Measurements from ENCODE around the gene POLK.
"Not testable (repeated sequence)": the region's sequence is repeated elsewhere in the genome, so short reads cannot be mapped to it uniquely, and the experiment has no call there.

The POLK gene

DNA sequence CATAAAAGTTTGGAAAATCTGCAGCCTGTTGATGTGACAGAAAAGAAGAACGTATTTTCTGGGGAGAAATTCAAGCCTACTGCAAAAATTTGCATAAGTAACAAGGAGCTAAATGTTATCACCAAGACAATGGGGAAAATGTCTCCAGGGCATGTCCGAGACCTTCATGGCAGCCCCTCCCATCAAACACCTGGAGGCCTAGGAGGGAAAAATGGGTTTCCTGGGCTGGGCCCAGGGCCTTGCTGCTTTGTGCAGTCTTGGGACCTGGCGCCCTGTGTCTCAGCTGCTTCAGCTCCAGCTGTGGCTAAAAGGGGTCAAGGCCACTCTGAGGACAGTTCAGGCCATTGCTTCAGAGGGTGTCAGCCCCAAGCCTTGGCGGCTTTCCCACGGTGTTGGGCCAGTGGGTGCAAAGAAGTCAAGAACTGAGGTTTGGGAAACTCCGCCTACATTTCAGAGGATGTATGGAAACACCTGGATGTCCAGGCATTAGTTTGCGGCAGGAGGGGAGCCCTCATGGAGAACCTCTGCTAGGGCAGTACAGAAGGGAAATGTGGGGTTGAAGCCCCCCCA, 13.4 kb upstream of the POLK start:
- Histone ChIP-seq H3K18ac (ENCODE audit: low read length) (no peak overlapping the region), H4K91ac (ENCODE audit: low read depth, low read length) (no peak overlapping the region), H3K4me2 (ENCODE audit: low read length) (no peak overlapping the region), H2BK5ac (ENCODE audit: low read depth, low read length, poor library complexity) (no peak overlapping the region), H2AFZ (ENCODE audit: insufficient read depth, low read length, poor library complexity) (no peak overlapping the region), H3K9me3 (ENCODE audit: insufficient read depth, low read depth, low read length) (no peaks in the 10 kb centered on the region), H3K14ac (ENCODE audit: low read length) (no peak overlapping the region), H3K4me1 (ENCODE audit: control insufficient read depth in 1 of 2, insufficient read depth in 2 of 2, low read length in 2 of 2) (peaks cover 0 to 7% of the 10 kb centered on the region in 2 experiments), H2BK12ac (ENCODE audit: low read length) (no peak overlapping the region), H3K4me3 (ENCODE audit: low read depth, low read length) (no peak overlapping the region), H3K23ac (ENCODE audit: low read length) (no peak overlapping the region), H3K79me2 (ENCODE audit: control insufficient read depth, insufficient read depth, low read length, poor library complexity) (no peaks in the 10 kb centered on the region), H4K12ac (ENCODE audit: low read depth, low read length) (no peak overlapping the region), H3K79me1 (ENCODE audit: low read length) (no peaks in the 10 kb centered on the region), H3K4ac (ENCODE audit: low read depth, low read length) (no peak overlapping the region), H2BK120ac (ENCODE audit: insufficient read depth, low read length, poor library complexity) (no peak overlapping the region), H3K36me3 (ENCODE audit: control insufficient read depth in 1 of 2, insufficient read depth in 2 of 2, low read length in 2 of 2) (peaks cover 3 to 5% of the 10 kb centered on the region in 2 experiments), H3K27ac (ENCODE audit: low read depth, low read length) (no peak overlapping the region), H3K27me3 (ENCODE audit: insufficient read depth, low read length) (no peaks in the 10 kb centered on the region), H4K8ac (ENCODE audit: low read depth, low read length) (no peak overlapping the region), H3K9ac (ENCODE audit: low read length) (no peak overlapping the region), H2AK5ac (ENCODE audit: low read length) (no peak overlapping the region)
- no peak for DNase-seq
- no CpG with 5 or more reads among the region's 7 CpGs for WGBS (ENCODE audit: extremely low coverage, insufficient coverage, insufficient read length)

DNA sequence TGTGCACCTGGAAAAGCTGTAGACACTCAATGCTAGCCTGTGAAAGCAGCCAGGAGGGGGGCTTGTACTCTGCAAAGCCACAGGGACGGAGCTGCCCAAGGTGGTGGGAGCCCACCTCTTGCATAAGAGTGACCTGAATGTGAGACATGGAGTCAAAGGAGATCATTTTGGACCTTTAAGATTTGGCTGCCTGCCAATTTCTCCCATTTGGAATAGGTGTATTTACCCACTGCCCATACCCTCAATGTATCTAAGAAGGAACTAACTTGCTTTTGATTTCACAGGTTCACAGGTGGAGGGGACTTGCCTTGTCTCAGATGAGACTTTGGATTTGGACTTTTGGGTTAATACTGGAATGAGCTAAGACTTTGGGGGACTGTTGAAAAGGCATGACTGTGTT, 12.8 kb upstream of the POLK start:
- not testable (repeated sequence) for DNase-seq; H2BK12ac ChIP-seq (ENCODE audit: low read length); H2BK120ac ChIP-seq (ENCODE audit: insufficient read depth, low read length, poor library complexity); H3K4me3 ChIP-seq (ENCODE audit: low read depth, low read length); H3K27ac ChIP-seq (ENCODE audit: low read depth, low read length); H3K23ac ChIP-seq (ENCODE audit: low read length); H3K36me3 ChIP-seq (ENCODE audit: control insufficient read depth in 1 of 2, insufficient read depth in 2 of 2, low read length in 2 of 2); H2AK5ac ChIP-seq (ENCODE audit: low read length); H3K4me1 ChIP-seq (ENCODE audit: control insufficient read depth in 1 of 2, insufficient read depth in 2 of 2, low read length in 2 of 2); H4K12ac ChIP-seq (ENCODE audit: low read depth, low read length); H3K9me3 ChIP-seq (ENCODE audit: insufficient read depth, low read depth, low read length); H3K14ac ChIP-seq (ENCODE audit: low read length); H3K4ac ChIP-seq (ENCODE audit: low read depth, low read length); H3K18ac ChIP-seq (ENCODE audit: low read length); H3K9ac ChIP-seq (ENCODE audit: low read length); H3K79me2 ChIP-seq (ENCODE audit: control insufficient read depth, insufficient read depth, low read length, poor library complexity); H2AFZ ChIP-seq (ENCODE audit: insufficient read depth, low read length, poor library complexity); H4K91ac ChIP-seq (ENCODE audit: low read depth, low read length); H4K8ac ChIP-seq (ENCODE audit: low read depth, low read length); H2BK5ac ChIP-seq (ENCODE audit: low read depth, low read length, poor library complexity); H3K27me3 ChIP-seq (ENCODE audit: insufficient read depth, low read length); H3K79me1 ChIP-seq (ENCODE audit: low read length); H3K4me2 ChIP-seq (ENCODE audit: low read length)
- no CpG with 5 or more reads among the region's 1 CpG for WGBS (ENCODE audit: extremely low coverage, insufficient coverage, insufficient read length)

DNA sequence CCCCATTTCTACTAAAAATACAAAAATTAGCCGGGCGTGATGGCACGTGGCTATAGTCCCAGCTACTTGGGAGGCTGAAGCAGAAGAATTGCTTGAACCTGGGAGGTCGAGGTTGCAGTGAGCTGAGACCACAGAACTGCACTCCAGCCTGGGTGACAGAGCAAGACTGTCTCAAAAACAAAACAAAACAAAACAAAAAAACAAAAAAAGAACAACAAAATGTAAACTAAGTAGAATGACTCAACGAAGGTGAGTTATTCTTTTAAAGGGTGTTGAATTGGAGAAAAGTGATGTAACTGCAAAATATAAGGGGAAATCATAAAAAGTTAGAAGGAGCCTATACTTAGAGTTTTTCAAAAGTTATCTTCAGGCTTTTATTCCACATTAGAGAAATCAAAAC, 6.6 kb upstream of the POLK start:
- H3K36me3 ChIP-seq (ENCODE audit: control insufficient read depth in 1 of 2, insufficient read depth in 2 of 2, low read length in 2 of 2); H2BK5ac ChIP-seq (ENCODE audit: low read depth, low read length, poor library complexity); H3K4me3 ChIP-seq (ENCODE audit: low read depth, low read length); H4K12ac ChIP-seq (ENCODE audit: low read depth, low read length); H3K4ac ChIP-seq (ENCODE audit: low read depth, low read length); H3K23ac ChIP-seq (ENCODE audit: low read length); H3K14ac ChIP-seq (ENCODE audit: low read length); H2AFZ ChIP-seq (ENCODE audit: insufficient read depth, low read length, poor library complexity); H3K9me3 ChIP-seq (ENCODE audit: insufficient read depth, low read depth, low read length); H2BK120ac ChIP-seq (ENCODE audit: insufficient read depth, low read length, poor library complexity); H3K4me1 ChIP-seq (ENCODE audit: control insufficient read depth in 1 of 2, insufficient read depth in 2 of 2, low read length in 2 of 2); H2BK12ac ChIP-seq (ENCODE audit: low read length); H3K18ac ChIP-seq (ENCODE audit: low read length); H2AK5ac ChIP-seq (ENCODE audit: low read length); H3K9ac ChIP-seq (ENCODE audit: low read length); H4K91ac ChIP-seq (ENCODE audit: low read depth, low read length); H3K79me2 ChIP-seq (ENCODE audit: control insufficient read depth, insufficient read depth, low read length, poor library complexity); DNase-seq; H4K8ac ChIP-seq (ENCODE audit: low read depth, low read length); H3K4me2 ChIP-seq (ENCODE audit: low read length); H3K27ac ChIP-seq (ENCODE audit: low read depth, low read length); H3K79me1 ChIP-seq (ENCODE audit: low read length); H3K27me3 ChIP-seq (ENCODE audit: insufficient read depth, low read length): not testable (repeated sequence)
- no CpG with 5 or more reads among the region's 5 CpGs for WGBS (ENCODE audit: extremely low coverage, insufficient coverage, insufficient read length)

DNA sequence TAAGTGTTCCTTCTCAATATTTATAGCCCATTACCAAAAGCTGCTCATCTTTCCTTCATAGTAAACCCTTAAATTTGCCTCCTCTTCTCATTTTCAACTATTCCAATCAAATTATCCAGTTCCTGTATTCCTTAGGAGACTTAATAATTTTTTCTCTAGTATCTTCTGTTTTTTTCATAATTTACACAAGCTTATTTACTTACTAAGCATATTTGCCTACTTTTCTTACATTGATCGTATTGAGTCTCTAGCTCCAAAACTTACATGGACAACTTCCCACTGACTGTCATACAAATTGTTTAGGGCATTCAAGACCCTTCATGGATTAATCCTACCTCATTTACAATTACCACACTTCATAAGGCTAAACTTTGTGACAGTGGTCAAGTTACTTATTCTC, 3.9 kb upstream of the POLK start:
- Histone ChIP-seq H3K79me1 (ENCODE audit: low read length) (peaks cover 7% of the 10 kb centered on the region), H3K9me3 (ENCODE audit: insufficient read depth, low read depth, low read length) (no peaks in the 10 kb centered on the region), H3K4me2 (ENCODE audit: low read length) (no peak overlapping the region), H4K12ac (ENCODE audit: low read depth, low read length) (no peak overlapping the region), H3K4me3 (ENCODE audit: low read depth, low read length) (no peak overlapping the region), H3K23ac (ENCODE audit: low read length) (no peak overlapping the region), H3K9ac (ENCODE audit: low read length) (no peak overlapping the region), H4K8ac (ENCODE audit: low read depth, low read length) (no peak overlapping the region), H3K14ac (ENCODE audit: low read length) (no peak overlapping the region), H3K27me3 (ENCODE audit: insufficient read depth, low read length) (no peaks in the 10 kb centered on the region), H4K91ac (ENCODE audit: low read depth, low read length) (no peak overlapping the region), H3K79me2 (ENCODE audit: control insufficient read depth, insufficient read depth, low read length, poor library complexity) (peaks cover 10% of the 10 kb centered on the region), H3K4me1 (ENCODE audit: control insufficient read depth in 1 of 2, insufficient read depth in 2 of 2, low read length in 2 of 2) (peaks cover 0 to 2% of the 10 kb centered on the region in 2 experiments), H2AFZ (ENCODE audit: insufficient read depth, low read length, poor library complexity) (no peak overlapping the region), H2BK5ac (ENCODE audit: low read depth, low read length, poor library complexity) (no peak overlapping the region), H3K27ac (ENCODE audit: low read depth, low read length) (no peak overlapping the region), H3K18ac (ENCODE audit: low read length) (no peak overlapping the region), H2BK12ac (ENCODE audit: low read length) (no peak overlapping the region), H3K36me3 (ENCODE audit: control insufficient read depth in 1 of 2, insufficient read depth in 2 of 2, low read length in 2 of 2) (peaks cover 0 to 1% of the 10 kb centered on the region in 2 experiments), H2AK5ac (ENCODE audit: low read length) (no peak overlapping the region), H3K4ac (ENCODE audit: low read depth, low read length) (no peak overlapping the region), H2BK120ac (ENCODE audit: insufficient read depth, low read length, poor library complexity) (no peak overlapping the region)
- DNase-seq, result no peak
- WGBS (ENCODE audit: extremely low coverage, insufficient coverage, insufficient read length), result no CpG with 5 or more reads among the region's 1 CpG

Data from trophoblast cell (in vitro differentiated cells and primary cell).